ENCODE data around the gene BTBD16. TPM values are rescaled to one million over a fixed set of nuclear protein-coding genes. Genes with fewer than 3 reads are reported as not detected.

BTBD16 gene
- total and polyA plus RNA-seq, 2 of the 13 experiments (the other 11 are each of a cell fraction or from before 2014, with no cell fraction given) = 5.0 to 11.9 TPM

GRCh38 chr10:122244001-122244975, 26.8 kb upstream of the BTBD16 start (continued):
- TF ChIP-seq, protein P1, sequence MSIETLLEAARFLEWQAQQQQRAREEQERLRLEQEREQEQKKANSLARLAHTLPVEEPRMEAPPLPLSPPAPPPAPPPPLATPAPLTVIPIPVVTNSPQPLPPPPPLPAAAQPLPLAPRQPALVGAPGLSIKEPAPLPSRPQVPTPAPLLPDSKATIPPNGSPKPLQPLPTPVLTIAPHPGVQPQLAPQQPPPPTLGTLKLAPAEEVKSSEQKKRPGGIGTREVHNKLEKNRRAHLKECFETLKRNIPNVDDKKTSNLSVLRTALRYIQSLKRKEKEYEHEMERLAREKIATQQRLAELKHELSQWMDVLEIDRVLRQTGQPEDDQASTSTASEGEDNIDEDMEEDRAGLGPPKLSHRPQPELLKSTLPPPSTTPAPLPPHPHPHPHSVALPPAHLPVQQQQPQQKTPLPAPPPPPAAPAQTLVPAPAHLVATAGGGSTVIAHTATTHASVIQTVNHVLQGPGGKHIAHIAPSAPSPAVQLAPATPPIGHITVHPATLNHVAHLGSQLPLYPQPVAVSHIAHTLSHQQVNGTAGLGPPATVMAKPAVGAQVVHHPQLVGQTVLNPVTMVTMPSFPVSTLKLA (IDR thresholded peaks at IDR 0.05) = no peak
- no peak for TF ChIP-seq ZBED4 (CRISPR knock-in tag; IDR thresholded peaks at IDR 0.05; ENCODE audit: borderline replicate concordance)

DNA sequence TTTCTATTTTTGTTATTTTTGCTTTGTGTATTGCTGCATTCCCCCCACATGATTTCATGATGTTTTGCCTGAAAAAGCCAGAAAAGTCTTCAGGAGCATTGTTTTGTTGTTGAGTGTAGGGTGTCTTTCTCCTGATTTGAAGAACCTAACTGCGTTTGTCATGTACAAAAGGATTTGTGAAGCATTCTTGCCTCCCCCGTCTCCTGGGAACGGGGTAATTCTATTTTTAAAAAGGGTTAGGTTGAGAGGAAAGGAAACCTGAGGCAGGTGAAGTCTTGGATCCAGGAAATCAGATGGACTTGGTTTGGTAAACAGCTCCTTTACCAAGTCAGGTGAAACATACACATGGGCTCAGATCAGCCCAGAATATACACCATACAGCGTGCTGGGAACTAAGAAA, 26.0 kb upstream of the BTBD16 start:
- BruUV-seq (replicated peaks) = no TSS peak
- CTCF ChIA-PET (ENCODE audit: low intra/inter-chr PET ratio, low total read pairs) = no interaction called here
- TF ChIP-seq SP1 (IDR thresholded peaks at IDR 0.05) = no peak
- no peak for TF ChIP-seq SP1 (CRISPR knock-in tag; IDR thresholded peaks at IDR 0.05)
- TF ChIP-seq, protein P2, sequence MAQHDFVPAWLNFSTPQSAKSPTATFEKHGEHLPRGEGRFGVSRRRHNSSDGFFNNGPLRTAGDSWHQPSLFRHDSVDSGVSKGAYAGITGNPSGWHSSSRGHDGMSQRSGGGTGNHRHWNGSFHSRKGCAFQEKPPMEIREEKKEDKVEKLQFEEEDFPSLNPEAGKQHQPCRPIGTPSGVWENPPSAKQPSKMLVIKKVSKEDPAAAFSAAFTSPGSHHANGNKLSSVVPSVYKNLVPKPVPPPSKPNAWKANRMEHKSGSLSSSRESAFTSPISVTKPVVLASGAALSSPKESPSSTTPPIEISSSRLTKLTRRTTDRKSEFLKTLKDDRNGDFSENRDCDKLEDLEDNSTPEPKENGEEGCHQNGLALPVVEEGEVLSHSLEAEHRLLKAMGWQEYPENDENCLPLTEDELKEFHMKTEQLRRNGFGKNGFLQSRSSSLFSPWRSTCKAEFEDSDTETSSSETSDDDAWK (CRISPR knock-in tag; IDR thresholded peaks at IDR 0.05) = no peak
- TF ChIP-seq, protein P3, sequence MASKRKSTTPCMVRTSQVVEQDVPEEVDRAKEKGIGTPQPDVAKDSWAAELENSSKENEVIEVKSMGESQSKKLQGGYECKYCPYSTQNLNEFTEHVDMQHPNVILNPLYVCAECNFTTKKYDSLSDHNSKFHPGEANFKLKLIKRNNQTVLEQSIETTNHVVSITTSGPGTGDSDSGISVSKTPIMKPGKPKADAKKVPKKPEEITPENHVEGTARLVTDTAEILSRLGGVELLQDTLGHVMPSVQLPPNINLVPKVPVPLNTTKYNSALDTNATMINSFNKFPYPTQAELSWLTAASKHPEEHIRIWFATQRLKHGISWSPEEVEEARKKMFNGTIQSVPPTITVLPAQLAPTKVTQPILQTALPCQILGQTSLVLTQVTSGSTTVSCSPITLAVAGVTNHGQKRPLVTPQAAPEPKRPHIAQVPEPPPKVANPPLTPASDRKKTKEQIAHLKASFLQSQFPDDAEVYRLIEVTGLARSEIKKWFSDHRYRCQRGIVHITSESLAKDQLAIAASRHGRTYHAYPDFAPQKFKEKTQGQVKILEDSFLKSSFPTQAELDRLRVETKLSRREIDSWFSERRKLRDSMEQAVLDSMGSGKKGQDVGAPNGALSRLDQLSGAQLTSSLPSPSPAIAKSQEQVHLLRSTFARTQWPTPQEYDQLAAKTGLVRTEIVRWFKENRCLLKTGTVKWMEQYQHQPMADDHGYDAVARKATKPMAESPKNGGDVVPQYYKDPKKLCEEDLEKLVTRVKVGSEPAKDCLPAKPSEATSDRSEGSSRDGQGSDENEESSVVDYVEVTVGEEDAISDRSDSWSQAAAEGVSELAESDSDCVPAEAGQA (IDR thresholded peaks at IDR 0.05; ENCODE audit: low read depth) = no peak
- TF ChIP-seq, protein P3 (CRISPR knock-in tag; IDR thresholded peaks at IDR 0.05; ENCODE audit: borderline replicate concordance) = no peak
- TF ChIP-seq ZFX (CRISPR knock-in tag; IDR thresholded peaks at IDR 0.05; ENCODE audit: low read depth) = no peak

More for the DNA sequence above, 26.0 kb upstream of the BTBD16 start:
- ATAC-seq = no peak
- POLR2A ChIA-PET = no interaction called here
- Histone ChIP-seq H3K79me2 (ENCODE audit: insufficient read depth, low read length) (no peaks in the 10 kb centered on the region), H3K36me3 (replicated peaks in 1 of 2; ENCODE audit: control insufficient read depth in 1 of 2, insufficient read depth in 2 of 2, low read length in 2 of 2) (peaks cover 11 to 29% of the 10 kb centered on the region in 2 experiments), H3K4me2 (ENCODE audit: low read depth, low read length) (no peak overlapping the region), H4K20me1 (ENCODE audit: insufficient read depth, low read length) (no peaks in the 10 kb centered on the region), H3K9me3 (ENCODE audit: low read length) (no peaks in the 10 kb centered on the region), H3K9ac (ENCODE audit: insufficient read depth, low read depth, low read length) (no peak overlapping the region), H3K27ac (ENCODE audit: extremely low read length, insufficient read depth, low read length) (no peak overlapping the region), H2AFZ (ENCODE audit: low read length) (no peak overlapping the region), H3K27me3 (ENCODE audit: control insufficient read depth in 1 of 2, insufficient read depth in 2 of 2, low read length in 2 of 2) (no peaks in the 10 kb centered on the region), H3K4me3 (replicated peaks in 1 of 3; ENCODE audit: insufficient read depth in 1 of 3, low read depth in 2 of 3, low read length in 3 of 3) (no peak overlapping the region), H3K4me1 (ENCODE audit: insufficient read depth, low read length) (no peaks in the 10 kb centered on the region)
- DNase-seq (ENCODE audit: low spot score) = no peak
- FAIRE-seq = no peak
- in situ Hi-C loops (cut with HindIII; ENCODE audit: extremely low pct_ligation_motif_present, low pct_unique_long_range_greater_than_20kb) (no loop called here), intact Hi-C loops (cut with micrococcal nuclease; ENCODE audit: unreplicated experiment) (no loop called here)
- 96% methylated on average over 4 of the region's 4 CpGs for WGBS (ENCODE audit: low lambda C conversion rate)

Data from HepG2 (cell line).